ENCODE data around the gene ERG.
A peak's percentile ranks its signal among the peaks of the same experiment; 100 is the strongest.

The ERG gene

DNA sequence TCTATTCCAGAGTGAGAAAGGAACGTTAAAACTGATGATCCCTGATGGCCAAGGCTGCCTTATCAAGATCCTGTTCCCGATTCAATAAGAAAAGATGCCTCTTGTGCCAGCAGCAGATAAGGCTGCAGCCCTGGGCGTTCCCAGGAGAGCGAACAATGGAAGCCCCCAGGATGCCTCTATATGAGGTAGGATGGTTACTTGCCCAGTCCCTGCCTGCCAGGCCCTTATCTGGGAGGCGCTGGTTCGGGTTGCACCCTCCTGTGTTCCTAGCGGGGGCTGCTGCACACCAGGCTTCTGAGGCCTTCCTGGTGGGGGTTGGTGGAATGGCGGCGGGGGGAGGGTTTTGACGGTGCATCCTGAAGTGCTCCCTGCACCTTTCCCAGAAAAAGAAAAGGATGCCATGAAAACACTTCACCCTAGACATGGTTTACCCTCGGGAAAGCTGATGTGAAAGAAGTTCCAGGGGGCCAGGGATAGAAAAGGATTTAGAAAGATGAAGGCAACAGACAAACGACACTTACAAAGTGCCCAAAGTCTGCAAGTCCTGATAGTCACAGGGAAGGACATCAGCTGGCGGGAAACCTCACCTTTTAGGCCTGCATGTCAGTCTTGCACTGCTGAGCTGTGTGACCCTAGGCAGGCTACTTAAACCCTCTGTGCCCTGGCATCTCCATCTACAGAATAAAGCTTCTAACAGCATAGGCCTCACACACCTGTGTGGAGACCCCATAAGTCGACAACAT lies 141.2 kb downstream of the ERG start:
- H3K9me3 ChIP-seq (ENCODE audit: severe bottlenecking), result peaks cover 2% of the 10 kb centered on the region
- H3K36me3 ChIP-seq (ENCODE audit: low read depth), result no peaks in the 10 kb centered on the region
- no peak overlapping the region for H3K4me3 ChIP-seq (ENCODE audit: severe bottlenecking)
- no peaks in the 10 kb centered on the region for H3K27me3 ChIP-seq (ENCODE audit: insufficient read depth, poor library complexity, severe bottlenecking)
- no peak overlapping the region for H3K27ac ChIP-seq (ENCODE audit: poor library complexity, severe bottlenecking)
- TF ChIP-seq CTCF (IDR thresholded peaks at IDR 0.05; ENCODE audit: poor library complexity, severe bottlenecking), result no peak
- DNase-seq (ENCODE audit: low spot score), result no peak
- no peak for ATAC-seq (ENCODE audit: low read depth)
- peaks cover 12% of the 10 kb centered on the region for H3K4me1 ChIP-seq (ENCODE audit: insufficient read depth, poor library complexity, severe bottlenecking)

- H3K9me3 ChIP-seq (ENCODE audit: severe bottlenecking), result peaks cover 2% of the 10 kb centered on the region
- no peak for DNase-seq (ENCODE audit: low spot score)
- H3K4me3 ChIP-seq (ENCODE audit: severe bottlenecking), result no peak overlapping the region
- H3K36me3 ChIP-seq (ENCODE audit: low read depth), result no peaks in the 10 kb centered on the region
- TF ChIP-seq CTCF (IDR thresholded peaks at IDR 0.05; ENCODE audit: poor library complexity, severe bottlenecking), result peak; percentile 98
- H3K27me3 ChIP-seq (ENCODE audit: insufficient read depth, poor library complexity, severe bottlenecking), result no peaks in the 10 kb centered on the region
- ATAC-seq (ENCODE audit: low read depth), result peak; percentile 75
- H3K4me1 ChIP-seq (ENCODE audit: insufficient read depth, poor library complexity, severe bottlenecking), result peaks cover 19% of the 10 kb centered on the region
- H3K27ac ChIP-seq (ENCODE audit: poor library complexity, severe bottlenecking), result no peak overlapping the region
Measured at GRCh38 chr21:38355992-38356781, 142.1 kb downstream of the ERG start.

GRCh38 chr21:38355353-38355752 lies 142.9 kb downstream of the ERG start:
- Histone ChIP-seq H3K27ac (ENCODE audit: poor library complexity, severe bottlenecking) (no peak overlapping the region), H3K4me3 (ENCODE audit: severe bottlenecking) (no peak overlapping the region), H3K9me3 (ENCODE audit: severe bottlenecking) (peaks cover 2% of the 10 kb centered on the region), H3K27me3 (ENCODE audit: insufficient read depth, poor library complexity, severe bottlenecking) (no peaks in the 10 kb centered on the region), H3K36me3 (ENCODE audit: low read depth) (no peaks in the 10 kb centered on the region), H3K4me1 (ENCODE audit: insufficient read depth, poor library complexity, severe bottlenecking) (peaks cover 19% of the 10 kb centered on the region)
- no peak for TF ChIP-seq CTCF (IDR thresholded peaks at IDR 0.05; ENCODE audit: poor library complexity, severe bottlenecking)
- DNase-seq (ENCODE audit: low spot score), result no peak
- ATAC-seq (ENCODE audit: low read depth), result no peak

DNA sequence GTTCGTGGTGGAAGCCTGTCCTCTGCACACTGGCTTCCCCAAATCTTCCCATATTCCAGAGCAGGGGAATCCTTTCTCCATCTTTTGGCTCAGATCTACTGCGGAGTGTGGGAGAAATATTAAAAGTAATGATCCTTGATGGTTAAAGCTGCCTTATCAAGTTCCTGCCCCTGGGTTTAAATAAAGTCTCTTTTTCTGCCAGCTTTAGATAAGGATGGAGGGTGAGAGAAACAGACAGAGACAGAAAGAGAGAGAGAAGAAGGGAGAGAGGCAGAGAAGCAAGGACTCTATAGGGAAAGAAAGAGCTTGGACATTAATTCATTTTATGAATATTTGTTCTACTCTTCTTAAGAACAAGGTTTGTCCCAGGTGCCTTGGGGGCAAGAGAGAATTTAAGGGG lies 143.5 kb downstream of the ERG start:
- Histone ChIP-seq H3K27ac (ENCODE audit: poor library complexity, severe bottlenecking) (no peak overlapping the region), H3K4me3 (ENCODE audit: severe bottlenecking) (no peak overlapping the region), H3K27me3 (ENCODE audit: insufficient read depth, poor library complexity, severe bottlenecking) (no peaks in the 10 kb centered on the region), H3K36me3 (ENCODE audit: low read depth) (no peaks in the 10 kb centered on the region), H3K4me1 (ENCODE audit: insufficient read depth, poor library complexity, severe bottlenecking) (peaks cover 19% of the 10 kb centered on the region), H3K9me3 (ENCODE audit: severe bottlenecking) (peaks cover 2% of the 10 kb centered on the region)
- no peak for TF ChIP-seq CTCF (IDR thresholded peaks at IDR 0.05; ENCODE audit: poor library complexity, severe bottlenecking)
- ATAC-seq (ENCODE audit: low read depth), result no peak
- DNase-seq (ENCODE audit: low spot score), result no peak

Measured in RWPE2 (cell line).